Measurements from ENCODE around the gene SETD5.

The SETD5 gene

GRCh38 chr3:9397332-9397905 lies at the start of gene SETD5:
SETD5 (plus strand) TSS chr3:9397615; CDS start chr3:9428939, 31,324 bp downstream.
- DNase-seq (ENCODE audit: low spot score) = peak; percentile 97

- no peak for DNase-seq (ENCODE audit: low spot score)
These were observed 49.5 kb upstream of the SETD5 start for GRCh38 chr3:9347887-9348286.

GRCh38 chr3:9349321-9350117 lies 47.9 kb upstream of the SETD5 start:
- DNase-seq (ENCODE audit: low spot score) = no peak

GRCh38 chr3:9351709-9352126 lies 45.7 kb upstream of the SETD5 start:
- no peak for DNase-seq (ENCODE audit: low spot score)

- DNase-seq (ENCODE audit: low spot score) = peak; percentile 72
These were observed 44.3 kb upstream of the SETD5 start for GRCh38 chr3:9352917-9353752.

GRCh38 chr3:9361691-9362388 lies 35.6 kb upstream of the SETD5 start:
- DNase-seq (ENCODE audit: low spot score) = no peak

GRCh38 chr3:9362731-9363530 lies 34.5 kb upstream of the SETD5 start, which contains the start of gene THUMPD3:
THUMPD3 (plus strand) TSS chr3:9363054; CDS start chr3:9365069, 2,015 bp downstream.
- DNase-seq (ENCODE audit: low spot score) = peak; percentile 93

GRCh38 chr3:9369508-9369907 lies 27.9 kb upstream of the SETD5 start:
- no peak for DNase-seq (ENCODE audit: low spot score)

- DNase-seq (ENCODE audit: low spot score) = no peak
These were observed 23.9 kb upstream of the SETD5 start for GRCh38 chr3:9373465-9373864.

GRCh38 chr3:9377981-9378380 lies 19.4 kb upstream of the SETD5 start:
- no peak for DNase-seq (ENCODE audit: low spot score)

GRCh38 chr3:9379327-9379726 lies 18.1 kb upstream of the SETD5 start:
- DNase-seq (ENCODE audit: low spot score) = no peak

GRCh38 chr3:9380014-9380413 lies 17.4 kb upstream of the SETD5 start:
- no peak for DNase-seq (ENCODE audit: low spot score)

GRCh38 chr3:9384141-9384828 lies 13.1 kb upstream of the SETD5 start:
- no peak for DNase-seq (ENCODE audit: low spot score)

GRCh38 chr3:9385187-9386077 lies 12.0 kb upstream of the SETD5 start:
- DNase-seq (ENCODE audit: low spot score) = no peak

GRCh38 chr3:9386078-9386459 lies 11.3 kb upstream of the SETD5 start:
- DNase-seq (ENCODE audit: low spot score) = no peak

- no peak for DNase-seq (ENCODE audit: low spot score)
These were observed 10.7 kb upstream of the SETD5 start for GRCh38 chr3:9386501-9387321.

GRCh38 chr3:9387322-9387655 lies 10.1 kb upstream of the SETD5 start:
- DNase-seq (ENCODE audit: low spot score) = no peak

GRCh38 chr3:9388142-9388541 lies 9.3 kb upstream of the SETD5 start:
- no peak for DNase-seq (ENCODE audit: low spot score)

Data from putamen (tissue), 1 donor.